ENCODE results near the gene MVB12B. TPM values are rescaled to one million over a fixed set of nuclear protein-coding genes. Genes with fewer than 3 reads are reported as not detected.

MVB12B gene
- total RNA-seq, 2 experiments from 2014 or later, result 14.3 to 15.3 TPM

DNA sequence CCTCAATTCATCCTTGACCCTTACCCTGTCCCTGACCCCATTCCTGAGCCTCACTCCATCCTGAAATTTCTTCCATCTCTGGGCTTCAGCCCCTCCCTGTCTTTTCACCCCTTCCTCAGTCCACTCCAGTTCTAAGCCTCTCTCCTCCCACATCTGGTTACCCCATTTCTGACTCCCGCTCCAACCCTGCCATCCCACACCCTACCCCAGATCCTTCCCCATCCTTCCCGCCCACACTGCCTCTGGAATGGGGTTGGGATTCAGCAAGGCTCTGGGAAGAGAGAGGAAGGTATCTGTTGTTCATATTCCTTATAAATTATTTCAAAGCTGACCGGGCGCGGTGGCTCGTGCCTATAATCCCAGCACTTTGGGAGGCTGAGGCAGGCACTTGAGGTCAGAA, 29.9 kb upstream of the MVB12B start:
- Mint-ChIP-seq H3K4me3 (no peak overlapping the region), H3K27me3 (peaks cover 12% of the 10 kb centered on the region), H3K36me3 (ENCODE audit: low read depth) (no peaks in the 10 kb centered on the region), H3K27ac (no peak overlapping the region), H3K9me3 (no peaks in the 10 kb centered on the region), H3K4me1 (ENCODE audit: low read depth) (no peaks in the 10 kb centered on the region)
- ChIA-PET CTCF (no interaction called here), POLR2A (no interaction called here)
- DNase-seq (no peak), ATAC-seq (ENCODE audit: poor library complexity) (no peak)
- peaks cover 0 to 2% of the 10 kb centered on the region in 2 experiments for H3K27me3 ChIP-seq (ENCODE audit: control insufficient read depth in 1 of 2, insufficient read depth in 2 of 2, low read length in 2 of 2)
- peaks cover 0 to 7% of the 10 kb centered on the region in 2 experiments for H3K9me3 ChIP-seq (ENCODE audit: control insufficient read depth in 1 of 2, insufficient read depth in 1 of 2, low read length in 2 of 2)
- no peak overlapping the region for H3K27ac ChIP-seq (ENCODE audit: low read depth in 1 of 2, low read length in 2 of 2)
- no peak overlapping the region for H3K4me3 ChIP-seq (ENCODE audit: low read length)
- intact Hi-C loops (cut with DNase I, micrococcal nuclease), result no loop called here
- H3K4me1 ChIP-seq (ENCODE audit: insufficient read depth, low read length), result no peaks in the 10 kb centered on the region
- no peaks in the 10 kb centered on the region for H3K36me3 ChIP-seq (ENCODE audit: insufficient read depth, low read length)
- TF ChIP-seq, protein P1, sequence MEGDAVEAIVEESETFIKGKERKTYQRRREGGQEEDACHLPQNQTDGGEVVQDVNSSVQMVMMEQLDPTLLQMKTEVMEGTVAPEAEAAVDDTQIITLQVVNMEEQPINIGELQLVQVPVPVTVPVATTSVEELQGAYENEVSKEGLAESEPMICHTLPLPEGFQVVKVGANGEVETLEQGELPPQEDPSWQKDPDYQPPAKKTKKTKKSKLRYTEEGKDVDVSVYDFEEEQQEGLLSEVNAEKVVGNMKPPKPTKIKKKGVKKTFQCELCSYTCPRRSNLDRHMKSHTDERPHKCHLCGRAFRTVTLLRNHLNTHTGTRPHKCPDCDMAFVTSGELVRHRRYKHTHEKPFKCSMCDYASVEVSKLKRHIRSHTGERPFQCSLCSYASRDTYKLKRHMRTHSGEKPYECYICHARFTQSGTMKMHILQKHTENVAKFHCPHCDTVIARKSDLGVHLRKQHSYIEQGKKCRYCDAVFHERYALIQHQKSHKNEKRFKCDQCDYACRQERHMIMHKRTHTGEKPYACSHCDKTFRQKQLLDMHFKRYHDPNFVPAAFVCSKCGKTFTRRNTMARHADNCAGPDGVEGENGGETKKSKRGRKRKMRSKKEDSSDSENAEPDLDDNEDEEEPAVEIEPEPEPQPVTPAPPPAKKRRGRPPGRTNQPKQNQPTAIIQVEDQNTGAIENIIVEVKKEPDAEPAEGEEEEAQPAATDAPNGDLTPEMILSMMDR (IDR thresholded peaks at IDR 0.05), result no peak

DNA sequence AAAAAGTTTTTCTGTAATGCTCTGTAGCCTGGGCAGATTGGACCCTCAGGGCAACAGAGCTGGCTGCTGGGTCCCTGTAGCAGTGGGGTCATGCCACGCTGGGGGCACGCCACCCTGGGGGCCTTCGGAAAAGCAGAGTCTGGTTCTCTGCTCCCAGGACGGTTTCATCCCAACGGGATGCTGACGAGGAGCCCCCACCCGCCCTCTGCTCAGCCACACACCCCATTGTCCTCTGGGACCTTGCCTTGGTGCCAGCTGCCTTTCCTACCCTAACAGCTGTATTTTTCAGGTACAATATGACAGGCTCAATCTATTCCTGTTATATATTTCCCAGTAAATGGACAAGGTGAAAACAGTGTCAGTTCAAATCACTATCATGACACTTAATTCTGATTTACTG, 29.0 kb upstream of the MVB12B start:
- no peaks in the 10 kb centered on the region for H3K9me3 Mint-ChIP-seq
- ATAC-seq (ENCODE audit: poor library complexity), result no peak
- POLR2A ChIA-PET, result no interaction called here
- Histone ChIP-seq H3K27me3 (ENCODE audit: control insufficient read depth in 1 of 2, insufficient read depth in 2 of 2, low read length in 2 of 2) (peaks cover 0 to 2% of the 10 kb centered on the region in 2 experiments), H3K9me3 (ENCODE audit: control insufficient read depth in 1 of 2, insufficient read depth in 1 of 2, low read length in 2 of 2) (peaks cover 0 to 7% of the 10 kb centered on the region in 2 experiments), H3K4me1 (ENCODE audit: insufficient read depth, low read length) (no peaks in the 10 kb centered on the region), H3K4me3 (ENCODE audit: low read length) (no peak overlapping the region), H3K36me3 (ENCODE audit: insufficient read depth, low read length) (no peaks in the 10 kb centered on the region), H3K27ac (ENCODE audit: low read depth in 1 of 2, low read length in 2 of 2) (no peak overlapping the region)
- TF ChIP-seq, protein P1 (IDR thresholded peaks at IDR 0.05), result no peak
- no peak for DNase-seq
- CTCF ChIA-PET, result no interaction called here
- H3K36me3 Mint-ChIP-seq (ENCODE audit: low read depth), result no peaks in the 10 kb centered on the region
- H3K4me3 Mint-ChIP-seq, result no peak overlapping the region
- no peak overlapping the region for H3K27ac Mint-ChIP-seq
- intact Hi-C loops (cut with DNase I, micrococcal nuclease), result no loop called here
- H3K4me1 Mint-ChIP-seq (ENCODE audit: low read depth), result peaks cover 5% of the 10 kb centered on the region
- H3K27me3 Mint-ChIP-seq, result peaks cover 12% of the 10 kb centered on the region

DNA sequence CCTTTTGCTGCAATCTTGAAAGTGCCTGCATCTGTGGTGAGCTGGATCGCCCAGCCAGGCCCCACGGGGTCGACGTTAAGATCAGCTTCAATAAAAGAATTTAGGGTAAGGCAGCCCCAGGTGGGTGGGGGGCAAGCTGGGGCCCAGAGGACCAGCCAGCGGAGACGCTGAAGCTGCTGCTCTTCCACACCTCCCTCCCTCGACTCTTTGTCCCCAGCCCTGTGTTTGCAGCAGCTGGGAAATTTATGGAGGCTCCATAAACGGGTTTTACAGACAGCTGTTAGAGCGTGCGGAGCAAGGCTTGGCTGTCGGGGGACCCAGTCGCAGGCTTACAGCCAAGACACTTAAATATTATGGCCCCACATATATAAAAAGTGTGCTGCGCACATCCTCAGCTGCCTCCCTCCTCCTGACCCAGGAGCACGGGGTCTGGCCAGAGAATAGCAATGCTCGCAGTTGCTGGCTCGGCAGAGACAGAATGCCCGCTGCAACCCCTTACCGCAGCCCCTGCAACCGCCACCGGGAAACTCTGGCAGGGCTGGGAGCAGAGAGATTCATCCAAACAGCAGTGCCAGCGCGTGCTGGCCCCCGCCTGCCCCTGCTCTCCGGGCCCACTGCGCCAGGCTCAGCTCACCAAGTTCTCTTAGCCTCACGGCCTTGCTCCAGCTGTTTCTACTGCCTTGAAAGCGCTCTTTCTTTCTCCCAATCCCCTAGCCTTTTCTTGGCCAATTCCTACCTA, 28.4 kb upstream of the MVB12B start:
- Mint-ChIP-seq H3K27ac (no peak overlapping the region), H3K36me3 (ENCODE audit: low read depth) (no peaks in the 10 kb centered on the region), H3K9me3 (no peaks in the 10 kb centered on the region), H3K27me3 (peaks cover 12% of the 10 kb centered on the region), H3K4me3 (no peak overlapping the region), H3K4me1 (ENCODE audit: low read depth) (peaks cover 5% of the 10 kb centered on the region)
- H3K27me3 ChIP-seq (ENCODE audit: control insufficient read depth in 1 of 2, insufficient read depth in 2 of 2, low read length in 2 of 2), result peaks cover 0 to 2% of the 10 kb centered on the region in 2 experiments
- H3K4me3 ChIP-seq (ENCODE audit: low read length), result no peak overlapping the region
- TF ChIP-seq, protein P1 (IDR thresholded peaks at IDR 0.05), result no peak
- no peaks in the 10 kb centered on the region for H3K36me3 ChIP-seq (ENCODE audit: insufficient read depth, low read length)
- H3K27ac ChIP-seq (ENCODE audit: low read depth in 1 of 2, low read length in 2 of 2), result no peak overlapping the region
- H3K9me3 ChIP-seq (ENCODE audit: control insufficient read depth in 1 of 2, insufficient read depth in 1 of 2, low read length in 2 of 2), result peaks cover 0 to 5% of the 10 kb centered on the region in 2 experiments
- no peaks in the 10 kb centered on the region for H3K4me1 ChIP-seq (ENCODE audit: insufficient read depth, low read length)
- ATAC-seq (ENCODE audit: poor library complexity) (no peak), DNase-seq (no peak)
- ChIA-PET CTCF (no interaction called here), POLR2A (no interaction called here)
- intact Hi-C loops (cut with DNase I, micrococcal nuclease), result no loop called here

Data from CD4-positive, alpha-beta T cell (primary cell).